ENCODE data around the gene P2RY14.

The P2RY14 gene

GRCh38 chr3:151213881-151214280, 64.5 kb downstream of the P2RY14 start:
- DNase-seq (ENCODE audit: low spot score), result no peak

DNA sequence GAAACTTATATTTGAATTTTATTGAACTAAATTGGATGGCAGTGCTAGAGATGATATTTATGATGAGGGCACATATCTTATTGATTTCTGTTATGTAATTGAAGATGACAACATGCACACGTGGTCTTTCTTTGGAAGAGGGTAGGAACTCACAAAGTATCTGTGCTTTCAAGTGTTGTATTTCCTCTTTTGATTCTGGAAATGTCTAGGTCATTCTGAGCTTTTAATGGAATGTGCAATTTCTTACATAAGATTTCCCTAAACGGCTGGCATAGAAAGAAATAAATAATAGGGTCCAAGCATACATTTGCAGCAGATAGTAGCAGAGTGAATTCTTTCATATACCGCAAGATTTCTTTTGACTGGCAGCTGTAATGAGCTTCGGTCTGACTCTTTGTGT, 65.2 kb downstream of the P2RY14 start:
- DNase-seq (ENCODE audit: low spot score), result no peak

- DNase-seq (ENCODE audit: low spot score), result no peak
These were observed 67.5 kb downstream of the P2RY14 start for GRCh38 chr3:151210676-151211381.

DNA sequence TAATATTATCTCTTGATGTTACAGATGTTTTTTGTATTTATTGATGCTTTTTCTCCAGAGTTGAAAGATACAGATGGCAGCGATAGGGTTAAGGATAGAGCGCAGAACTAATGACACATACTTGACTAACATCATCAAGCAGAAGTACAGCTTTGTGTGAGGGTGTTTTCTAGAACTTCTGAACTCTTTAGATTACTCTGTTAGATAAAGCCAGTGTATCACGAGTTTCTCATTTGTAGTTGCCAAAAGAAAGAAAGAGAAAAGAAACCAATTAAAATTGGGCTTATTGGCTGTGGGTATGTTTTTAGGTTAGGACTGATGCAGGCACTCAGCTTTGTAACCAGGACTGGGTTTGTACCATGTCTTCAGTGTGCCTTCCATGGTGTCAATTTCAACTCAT, 68.7 kb downstream of the P2RY14 start:
- DNase-seq (ENCODE audit: low spot score), result no peak

GRCh38 chr3:151206201-151206600, 72.1 kb downstream of the P2RY14 start:
- DNase-seq (ENCODE audit: low spot score), result no peak

- DNase-seq (ENCODE audit: low spot score), result no peak
These were observed 72.9 kb downstream of the P2RY14 start for GRCh38 chr3:151205482-151205881.

- no peak for DNase-seq (ENCODE audit: low spot score)
These were observed 73.6 kb downstream of the P2RY14 start for GRCh38 chr3:151204530-151205402.

DNA sequence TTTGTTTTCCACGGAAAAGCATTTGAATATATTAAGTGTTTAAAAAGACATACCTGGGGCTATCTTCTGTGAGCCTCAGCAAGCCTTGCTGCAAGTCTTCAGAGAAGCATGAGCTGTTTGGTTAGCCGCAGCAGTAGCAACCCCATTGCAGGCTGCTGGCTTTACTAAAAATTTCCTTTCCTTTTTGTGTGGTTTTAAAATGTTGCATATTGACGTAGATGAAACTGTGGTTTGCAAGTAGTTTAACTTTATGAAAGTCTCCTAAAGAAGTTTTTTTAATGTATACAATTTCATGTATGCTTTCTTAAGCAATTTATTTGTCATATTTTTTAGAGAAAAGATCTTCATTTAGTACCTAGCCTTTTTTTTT, 75.3 kb downstream of the P2RY14 start, which contains the start of gene GPR171:
Gene GPR171, minus strand, starts transcription at position 166 of the 370 bp plus-strand sequence. CDS start 3,830 bp downstream, outside the sequence.
- no peak for DNase-seq (ENCODE audit: low spot score)

GRCh38 chr3:151201051-151201730, 77.2 kb downstream of the P2RY14 start:
- no peak for DNase-seq (ENCODE audit: low spot score)

- DNase-seq (ENCODE audit: low spot score), result no peak
These were observed 77.8 kb downstream of the P2RY14 start for GRCh38 chr3:151200586-151200985.

- no peak for DNase-seq (ENCODE audit: low spot score)
These were observed 78.5 kb downstream of the P2RY14 start for GRCh38 chr3:151199554-151200438.

DNA sequence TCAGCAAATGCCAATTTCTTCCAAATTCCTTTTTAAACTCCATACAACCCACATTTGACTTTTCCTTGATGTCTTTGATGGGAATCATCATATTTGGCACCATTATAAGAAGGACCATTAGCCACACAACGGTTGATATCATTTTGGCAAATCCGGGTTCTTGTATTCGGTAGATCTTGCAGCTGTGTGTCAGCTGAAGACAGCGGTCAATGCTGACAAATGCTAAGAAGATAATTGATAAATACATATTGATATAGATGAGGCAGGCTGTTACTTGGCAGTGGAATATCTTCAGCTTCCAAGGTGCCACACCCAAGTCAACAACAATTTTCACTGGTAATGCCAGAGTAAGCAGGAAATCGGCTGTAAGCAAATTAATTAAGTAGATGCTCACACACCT, 79.5 kb downstream of the P2RY14 start:
- DNase-seq (ENCODE audit: low spot score), result no peak

DNA sequence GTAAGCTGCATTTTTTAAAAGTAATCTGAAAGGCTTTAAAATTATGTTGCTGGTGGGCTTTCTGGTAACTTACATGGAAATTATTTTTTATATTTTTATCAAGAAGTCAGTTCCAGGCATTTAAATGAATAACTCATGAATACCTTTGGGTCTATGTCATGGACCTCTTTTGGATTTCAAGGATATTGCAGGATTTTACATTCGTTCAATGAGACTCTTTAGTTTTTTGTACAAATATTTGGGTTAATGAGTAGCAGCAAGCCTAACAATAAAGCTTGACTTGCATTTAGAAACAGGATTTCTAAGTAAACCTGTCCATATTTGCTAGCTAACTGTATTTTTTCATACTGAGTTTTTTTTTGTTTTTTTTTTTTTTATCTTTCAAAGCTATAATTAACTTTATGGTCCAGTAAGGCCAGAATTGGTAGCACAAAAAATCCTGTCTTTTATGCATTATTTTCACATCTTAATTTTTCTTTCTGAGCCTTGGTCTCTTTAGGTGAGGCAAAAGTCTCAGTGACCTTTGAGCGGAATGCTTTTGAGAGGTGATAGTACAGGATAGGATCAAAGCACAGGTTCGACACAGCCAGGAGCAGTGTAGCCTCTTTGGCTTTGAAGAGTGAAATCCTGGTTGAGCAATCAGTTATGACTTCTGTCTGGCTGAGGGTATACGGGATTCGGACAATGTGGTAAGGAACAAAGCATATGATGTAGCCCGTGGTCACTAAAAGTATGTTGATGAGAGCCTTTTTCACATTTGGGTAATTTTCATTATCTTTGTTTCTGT, 80.2 kb downstream of the P2RY14 start:
- peak; percentile 23 for DNase-seq (ENCODE audit: low spot score)

DNA sequence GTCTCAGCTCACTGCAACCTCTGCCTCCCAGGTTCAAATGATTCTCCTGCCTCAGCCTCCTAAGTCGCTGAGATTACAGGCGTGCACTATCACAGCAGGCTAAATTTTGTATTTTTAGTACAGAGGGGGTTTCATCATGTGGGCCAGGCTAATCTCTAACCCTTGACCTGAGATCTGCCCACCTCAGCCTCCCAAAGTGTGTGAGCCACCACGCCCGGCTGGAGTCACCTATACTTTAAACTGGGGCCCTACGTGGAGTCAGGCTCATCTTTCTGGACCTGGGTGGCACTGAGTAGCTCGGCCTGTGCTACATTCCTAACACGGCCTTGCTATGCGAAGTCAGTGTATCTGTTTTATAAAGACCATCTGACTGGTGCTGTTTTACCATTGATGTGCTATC, 81.1 kb downstream of the P2RY14 start:
- DNase-seq (ENCODE audit: low spot score), result no peak

DNA sequence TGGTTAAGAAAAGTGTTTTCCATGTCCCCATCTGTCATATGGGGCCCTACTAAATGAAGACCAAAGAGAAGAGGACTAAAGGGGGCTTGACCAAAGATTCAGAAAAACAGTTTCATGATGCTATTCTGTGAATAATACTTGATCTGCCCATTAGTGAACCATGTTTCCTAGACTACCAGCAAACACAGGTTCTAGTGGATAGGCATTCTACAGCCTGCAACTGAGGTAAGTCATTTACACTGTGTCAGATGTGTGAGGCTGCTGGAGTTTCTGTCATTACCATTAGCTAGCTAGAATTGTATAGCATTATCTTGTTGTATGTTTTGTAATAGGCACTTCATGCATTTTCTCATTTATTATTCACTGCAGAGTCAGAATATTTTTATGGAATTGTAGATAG, 81.9 kb downstream of the P2RY14 start:
- DNase-seq (ENCODE audit: low spot score), result no peak

GRCh38 chr3:151195826-151196225, 82.5 kb downstream of the P2RY14 start:
- DNase-seq (ENCODE audit: low spot score), result no peak

GRCh38 chr3:151192545-151192944, 85.8 kb downstream of the P2RY14 start:
- DNase-seq (ENCODE audit: low spot score), result no peak

- DNase-seq (ENCODE audit: low spot score), result no peak
These were observed 87.2 kb downstream of the P2RY14 start for GRCh38 chr3:151191095-151191494.

- DNase-seq (ENCODE audit: low spot score), result no peak
These were observed 95.1 kb downstream of the P2RY14 start for GRCh38 chr3:151183265-151183671.

DNA sequence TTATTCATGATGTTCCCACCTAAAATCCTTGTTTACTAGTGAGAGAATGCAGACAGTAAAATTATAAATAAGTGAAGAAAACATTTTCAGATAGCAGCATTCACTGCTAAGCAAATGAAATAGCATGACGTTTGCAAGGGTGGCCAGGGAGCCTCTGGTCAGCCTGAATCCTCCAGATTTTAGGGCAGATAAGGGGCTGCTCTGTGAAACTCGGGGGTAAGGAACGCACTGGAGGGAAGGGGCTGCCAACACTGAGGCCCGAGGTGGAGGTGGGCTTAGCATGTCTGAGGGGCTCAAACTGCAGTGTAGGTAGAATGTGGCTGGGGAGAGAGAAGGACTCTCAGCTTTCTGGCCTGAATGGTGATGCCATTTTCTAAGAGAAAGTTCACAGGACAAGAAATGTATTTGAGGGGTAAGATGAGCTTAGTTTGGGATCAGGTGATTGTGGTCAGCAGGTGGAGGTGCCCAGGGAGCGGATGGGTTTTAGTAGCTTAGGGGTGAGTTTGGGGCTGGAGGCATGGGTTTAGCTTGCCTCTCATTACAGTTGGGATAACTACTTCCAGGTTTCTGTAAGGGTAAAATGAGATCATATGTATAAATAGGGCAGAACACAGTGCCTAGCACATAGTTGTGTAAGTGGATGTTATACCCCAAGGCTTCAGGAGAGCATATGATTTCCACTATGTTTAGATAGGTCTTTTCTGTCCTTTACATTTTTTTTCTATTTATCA, 95.8 kb downstream of the P2RY14 start:
- no peak for DNase-seq (ENCODE audit: low spot score)

Data from HuH-7 (cell line).